Islet precursor cell (in vitro differentiated cells): Measurements from ENCODE around the gene RSPH1.

Source experiments
- DNase-seq: peaks from one replicate; pipeline ENCODE4 v3.0.0-alpha.2; 2018

Gene RSPH1

GRCh38 chr21:42461881-42462877 is 33.8 kb downstream of the RSPH1 start:
- no peak for DNase-seq

- DNase-seq = no peak
Measured at GRCh38 chr21:42461185-42461520, 34.9 kb downstream of the RSPH1 start.

DNA sequence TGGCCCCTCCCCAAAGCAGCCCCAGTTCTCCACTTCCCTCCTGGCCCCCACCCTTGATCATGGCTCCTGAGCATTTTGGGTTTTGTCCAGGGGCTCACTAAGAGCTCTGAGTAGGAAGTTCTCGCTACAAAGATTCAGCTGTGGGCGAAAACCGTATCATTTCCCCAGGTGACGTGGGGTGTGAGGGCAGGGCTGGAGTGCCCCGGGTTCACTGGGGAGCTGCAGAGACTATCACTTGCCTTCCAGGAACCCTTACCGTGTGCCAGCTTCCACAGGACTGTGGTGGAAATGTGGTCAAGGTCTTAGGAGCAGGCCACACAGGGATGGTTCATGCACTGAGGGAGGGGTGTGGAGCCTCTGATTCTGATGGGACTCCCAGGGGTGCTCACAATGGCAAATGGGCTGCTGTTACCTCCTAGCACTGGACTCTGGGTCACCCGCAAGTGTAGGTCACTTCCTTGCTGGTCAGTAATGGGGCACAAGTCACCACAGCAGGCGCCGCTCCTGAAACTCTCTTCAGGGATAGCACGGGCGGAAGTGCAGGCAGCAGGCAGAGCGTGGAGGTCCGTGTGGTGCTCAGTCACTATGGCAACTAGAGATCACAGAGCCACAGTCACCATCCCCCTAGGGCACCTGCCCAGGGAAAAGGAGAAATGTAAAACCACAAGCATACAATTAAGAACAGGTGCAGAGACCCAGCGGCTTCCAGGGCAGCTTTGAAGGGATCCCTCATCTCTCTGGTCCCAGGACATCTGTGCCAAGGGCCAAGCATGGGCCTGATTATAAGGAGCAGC is 35.4 kb downstream of the RSPH1 start:
- DNase-seq = no peak

- no peak for DNase-seq
Measured at GRCh38 chr21:42459546-42460215, 36.3 kb downstream of the RSPH1 start.

GRCh38 chr21:42459082-42459460 is 37.0 kb downstream of the RSPH1 start:
- no peak for DNase-seq

GRCh38 chr21:42456457-42456856 is 39.6 kb downstream of the RSPH1 start:
- DNase-seq = peak; percentile 80

DNA sequence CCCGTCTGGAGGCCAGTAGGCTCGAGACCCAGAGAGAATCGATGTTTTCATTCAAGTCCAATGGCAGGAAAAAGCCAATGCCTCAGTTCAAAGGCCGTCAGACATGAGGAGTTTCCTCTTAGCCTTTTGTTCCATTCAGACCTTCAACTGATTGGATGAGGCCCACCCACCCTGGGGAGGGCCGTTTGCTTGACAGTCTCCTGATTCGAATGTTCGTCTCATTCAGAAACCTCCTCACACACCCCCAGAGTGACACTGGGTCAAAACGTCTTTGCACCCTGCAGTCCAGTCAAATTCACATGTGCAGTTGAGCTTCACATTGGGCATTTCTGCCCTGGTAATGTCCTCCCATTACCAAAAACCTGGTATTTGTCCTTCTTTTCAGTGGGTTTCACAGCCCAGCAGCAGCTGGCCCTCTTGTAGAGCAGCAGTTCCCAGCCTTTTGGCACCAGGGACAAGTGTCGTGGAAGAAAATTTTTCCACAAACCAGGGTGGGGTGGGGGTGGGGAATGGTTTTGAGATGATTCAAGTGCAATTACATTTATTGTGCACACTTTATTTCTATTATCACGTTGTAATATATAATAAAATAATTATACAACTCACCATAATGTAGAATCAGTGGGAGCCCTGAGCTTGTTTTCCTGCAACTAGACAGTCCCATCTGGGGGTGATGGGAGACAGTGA is 40.1 kb downstream of the RSPH1 start:
- DNase-seq = no peak

DNA sequence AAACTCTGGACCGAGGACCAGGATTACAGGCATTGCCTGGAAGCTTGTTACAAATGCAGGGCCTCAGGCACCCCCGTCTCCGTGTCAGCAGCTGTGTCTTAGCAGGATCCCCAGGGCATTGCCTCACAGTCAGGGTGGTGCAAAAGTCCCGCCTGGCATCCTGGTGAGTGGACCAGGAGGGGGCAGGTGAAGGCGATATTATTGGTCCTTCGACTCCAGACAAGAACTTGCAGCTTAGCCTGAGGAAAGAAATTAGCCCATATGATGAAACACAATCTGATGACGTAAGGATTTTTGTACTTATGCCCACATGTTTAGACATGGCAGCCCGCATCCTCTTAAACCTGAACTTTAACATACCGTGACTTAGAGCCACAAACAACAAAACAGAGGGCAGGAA is 40.8 kb downstream of the RSPH1 start:
- no peak for DNase-seq

DNA sequence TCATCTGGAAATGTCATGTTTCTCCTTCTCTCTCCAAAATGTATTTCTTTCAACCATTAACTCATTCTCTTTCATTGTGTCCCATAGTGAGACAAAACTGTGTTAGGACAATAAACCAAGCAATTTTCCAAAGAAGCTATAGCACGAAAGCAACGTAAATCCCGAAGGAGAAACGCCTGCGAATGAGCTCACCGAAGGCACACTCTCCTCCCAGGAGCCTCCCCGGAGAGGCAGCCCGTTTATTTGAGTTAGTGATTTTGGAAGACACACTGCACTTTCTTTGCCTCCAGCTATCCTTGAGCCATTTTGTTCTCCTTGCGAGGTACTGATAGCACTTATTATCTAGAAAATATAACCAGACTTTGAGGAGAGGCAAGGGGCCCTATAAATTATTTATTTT is 41.2 kb downstream of the RSPH1 start:
- DNase-seq = no peak

- no peak for DNase-seq
Measured at GRCh38 chr21:42453986-42454570, 41.9 kb downstream of the RSPH1 start.

- no peak for DNase-seq
Measured at GRCh38 chr21:42453224-42453985, 42.6 kb downstream of the RSPH1 start.

- DNase-seq = no peak
Measured at GRCh38 chr21:42452401-42453223, 43.4 kb downstream of the RSPH1 start.

- DNase-seq = no peak
Measured at GRCh38 chr21:42451941-42452340, 44.1 kb downstream of the RSPH1 start.

- no peak for DNase-seq
Measured at GRCh38 chr21:42448686-42449085, 47.3 kb downstream of the RSPH1 start.

DNA sequence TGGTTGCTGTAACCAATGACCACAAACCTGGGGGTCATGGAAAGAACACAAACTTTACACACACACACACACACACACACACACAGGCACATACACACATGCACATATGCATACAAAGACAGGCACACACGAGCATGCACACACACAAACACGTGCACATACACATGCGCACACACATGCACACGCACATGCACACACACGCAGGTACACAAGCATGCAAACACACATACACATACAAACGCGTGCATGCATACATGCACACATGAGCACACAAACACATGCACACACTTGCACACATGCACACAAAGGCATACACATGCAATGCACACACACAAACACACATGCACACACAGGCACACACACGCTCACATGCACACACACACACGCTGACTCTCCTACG is 48.3 kb downstream of the RSPH1 start:
- DNase-seq = no peak

DNA sequence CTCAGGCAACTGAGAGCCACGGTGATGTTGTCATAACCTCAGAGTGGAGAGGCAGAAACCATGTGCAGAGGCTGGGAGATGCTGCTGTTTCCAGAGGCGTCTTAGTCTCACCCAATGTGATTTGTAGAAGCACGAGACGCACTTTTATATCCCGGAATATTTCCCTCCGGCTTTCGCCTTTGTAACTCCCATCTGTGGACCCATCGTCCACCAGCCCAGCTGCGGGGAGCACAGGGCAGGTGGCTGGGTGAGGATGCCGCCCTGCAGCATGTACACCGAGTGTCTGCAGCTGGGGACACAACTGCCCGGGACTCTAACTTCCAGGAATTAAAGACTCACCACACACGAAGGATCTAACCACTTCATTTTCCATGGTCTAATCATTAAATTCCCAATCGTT is 48.8 kb downstream of the RSPH1 start:
- DNase-seq = no peak

DNA sequence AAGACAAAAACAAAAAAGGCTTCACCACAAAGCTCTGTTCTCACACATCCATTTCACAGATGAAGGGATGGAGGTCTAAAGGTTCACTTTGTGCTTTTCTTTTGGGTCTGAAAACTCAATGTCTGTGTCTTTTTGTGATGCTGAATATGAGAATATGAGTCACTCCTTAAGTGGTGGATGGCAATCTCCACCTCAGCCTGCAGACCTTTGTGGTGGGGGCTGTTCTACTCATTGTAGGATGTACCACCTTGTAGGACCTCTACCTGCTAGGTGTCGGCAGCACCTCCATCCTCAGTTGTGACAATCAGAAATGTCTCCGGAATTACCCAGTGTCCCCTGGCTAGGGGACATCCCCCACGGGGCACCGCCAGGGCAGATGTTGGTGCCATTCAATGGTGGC is 49.5 kb downstream of the RSPH1 start:
- no peak for DNase-seq

- no peak for DNase-seq
Measured at GRCh38 chr21:42445311-42445710, 50.7 kb downstream of the RSPH1 start.

GRCh38 chr21:42444745-42445059 is 51.3 kb downstream of the RSPH1 start:
- DNase-seq = no peak

GRCh38 chr21:42443876-42444744 is 51.9 kb downstream of the RSPH1 start:
- DNase-seq = no peak
